Suprapubic skin (tissue), 4 donors: Measurements from ENCODE around the gene SUCNR1. TPM values are rescaled to one million over a fixed set of nuclear protein-coding genes. Genes with fewer than 3 reads are reported as not detected.

Experiments used
- DNase-seq, 2 donors: peaks; one replicate each; pipeline ENCODE4 v3.0.0-alpha.2; 2019; ENCODE audit warnings: low spot score in 2 of 2
- H3K27ac ChIP-seq: fragments of 200-600 bp; sonication (generic); one replicate; pipeline ENCODE4 v1.5.1; 2019
- H3K27me3 ChIP-seq: fragments of 200-600 bp; sonication (generic); one replicate; pipeline ENCODE4 v1.5.1; 2019
- H3K36me3 ChIP-seq: fragments of 200-600 bp; sonication (generic); one replicate; pipeline ENCODE4 v1.5.1; 2019
- H3K4me1 ChIP-seq: fragments of 200-600 bp; sonication (generic); one replicate; pipeline ENCODE4 v1.5.1; 2019
- H3K4me3 ChIP-seq: fragments of 200-600 bp; sonication (generic); one replicate; pipeline ENCODE4 v1.5.1; 2019; ENCODE audit warnings: mild to moderate bottlenecking
- H3K9me3 ChIP-seq: fragments of 200-600 bp; sonication (generic); one replicate; pipeline ENCODE4 v1.5.1; 2019
- CTCF ChIP-seq, 2 donors: fragments of 200-600 bp in 1 of 2; fragments of 450-650 bp in 1 of 2; sonication (generic) in 1 of 2; IDR thresholded peaks; one replicate each; pipeline ENCODE4 v1.5.1; 2016 to 2019; ENCODE audit warnings: antibody characterized with exemption in 2 of 2, mild to moderate bottlenecking in 1 of 2, moderate library complexity in 1 of 2
- EP300 ChIP-seq: sonication (generic); formaldehyde crosslinking; IDR thresholded peaks from one replicate; pipeline ENCODE4 v1.6.1; 2017; ENCODE audit warnings: antibody characterized with exemption
- POLR2A ChIP-seq, 2 donors: fragments of 450-650 bp; IDR thresholded peaks; one replicate each; pipeline ENCODE4 v1.6.1; 2017; ENCODE audit warnings: antibody characterized with exemption in 2 of 2, mild to moderate bottlenecking in 2 of 2, moderate library complexity in 2 of 2
- POLR2AphosphoS5 ChIP-seq, 3 donors: sonication (generic); formaldehyde crosslinking; IDR thresholded peaks; one replicate each; pipeline ENCODE4 v1.6.1; 2017; ENCODE audit warnings: antibody characterized with exemption in 3 of 3
- WGBS: methylation state at CpG from one replicate; pipeline ENCODE4 v1.1.5; 2018; 5-methylcytosine and 5-hydroxymethylcytosine counted together
- total RNA-seq, 4 donors: library from RNA; depleted of rRNA; stranded (reverse); fragments of >200 nt; gene quantifications; one replicate each; pipeline ENCODE4 v1.1.0, GENCODE V29; 2016

SUCNR1 gene
- total RNA-seq, 4 donors from 2014 or later, result 0.79 to 2.2 (median 1.4) TPM

GRCh38 chr3:151900884-151901643, 27.6 kb downstream of the SUCNR1 start:
- Histone ChIP-seq H3K27me3 (no peaks in the 10 kb centered on the region), H3K4me1 (peaks cover 22% of the 10 kb centered on the region), H3K36me3 (no peaks in the 10 kb centered on the region), H3K27ac (no peak overlapping the region), H3K4me3 (no peak overlapping the region), H3K9me3 (no peaks in the 10 kb centered on the region)
- WGBS, result 84% methylated on average over 1 of the region's 1 CpG
- no peak for DNase-seq
- TF ChIP-seq CTCF (IDR thresholded peaks at IDR 0.05) (no peak), POLR2A (IDR thresholded peaks at IDR 0.05) (no peak), POLR2AphosphoS5 (IDR thresholded peaks at IDR 0.05) (no peak), EP300 (no peak)

- Histone ChIP-seq H3K27ac (peak overlapping the region; percentile 9), H3K4me3 (no peak overlapping the region), H3K4me1 (peaks cover 22% of the 10 kb centered on the region), H3K27me3 (no peaks in the 10 kb centered on the region), H3K9me3 (no peaks in the 10 kb centered on the region), H3K36me3 (no peaks in the 10 kb centered on the region)
- TF ChIP-seq POLR2A (IDR thresholded peaks at IDR 0.05) (no peak), CTCF (IDR thresholded peaks at IDR 0.05) (no peak), POLR2AphosphoS5 (IDR thresholded peaks at IDR 0.05) (no peak), EP300 (no peak)
- DNase-seq, result no peak
- 62% methylated on average over 3 of the region's 3 CpGs for WGBS
Measured at GRCh38 chr3:151901644-151902285, 28.3 kb downstream of the SUCNR1 start.

- Histone ChIP-seq H3K27ac (no peak overlapping the region), H3K9me3 (no peaks in the 10 kb centered on the region), H3K4me3 (no peak overlapping the region), H3K36me3 (no peaks in the 10 kb centered on the region), H3K4me1 (peaks cover 22% of the 10 kb centered on the region), H3K27me3 (no peaks in the 10 kb centered on the region)
- TF ChIP-seq POLR2AphosphoS5 (IDR thresholded peaks at IDR 0.05) (no peak), POLR2A (IDR thresholded peaks at IDR 0.05) (no peak), EP300 (no peak), CTCF (IDR thresholded peaks at IDR 0.05) (no peak)
- DNase-seq, result no peak
- WGBS, result 50% methylated on average over 2 of the region's 2 CpGs
Measured at GRCh38 chr3:151903501-151903991, 30.1 kb downstream of the SUCNR1 start.

GRCh38 chr3:151905647-151906046, 32.2 kb downstream of the SUCNR1 start:
- Histone ChIP-seq H3K4me3 (no peak overlapping the region), H3K27me3 (no peaks in the 10 kb centered on the region), H3K36me3 (no peaks in the 10 kb centered on the region), H3K9me3 (no peaks in the 10 kb centered on the region), H3K27ac (no peak overlapping the region), H3K4me1 (peaks cover 19% of the 10 kb centered on the region)
- no peak for TF ChIP-seq EP300
- TF ChIP-seq CTCF (IDR thresholded peaks at IDR 0.05), result no peak
- no peak for TF ChIP-seq POLR2A (IDR thresholded peaks at IDR 0.05)
- TF ChIP-seq POLR2AphosphoS5 (IDR thresholded peaks at IDR 0.05), result no peak
- DNase-seq, result no peak
- 94% methylated on average over 2 of the region's 2 CpGs for WGBS

GRCh38 chr3:151906751-151907150, 33.3 kb downstream of the SUCNR1 start:
- no peaks in the 10 kb centered on the region for H3K9me3 ChIP-seq
- peaks cover 11% of the 10 kb centered on the region for H3K4me1 ChIP-seq
- 95% methylated on average over 2 of the region's 2 CpGs for WGBS
- no peaks in the 10 kb centered on the region for H3K27me3 ChIP-seq
- TF ChIP-seq POLR2AphosphoS5 (IDR thresholded peaks at IDR 0.05) (no peak), EP300 (no peak), CTCF (IDR thresholded peaks at IDR 0.05) (no peak), POLR2A (IDR thresholded peaks at IDR 0.05) (no peak)
- H3K4me3 ChIP-seq, result no peak overlapping the region
- DNase-seq, result no peak
- H3K36me3 ChIP-seq, result no peaks in the 10 kb centered on the region
- no peak overlapping the region for H3K27ac ChIP-seq
